HCT116 (cell line): ENCODE data around the gene USP47. TPM values are rescaled to one million over a fixed set of nuclear protein-coding genes. Genes with fewer than 3 reads are reported as not detected.

Experiments used
- ATAC-seq: fragments of 200-7000 bp; cut with Tn5 transposase; 2 replicates; pipeline ENCODE4 v1.9.1; 2020; ENCODE audit warnings: mild to moderate bottlenecking, moderate library complexity
- BruUV-seq: library from RNA; stranded (reverse); fragments of 400-500 nt; replicated peaks from 2 replicates; lab custom pipeline; 2021; lab: Mats Ljungman, UMichigan
- CTCF ChIA-PET: fragments of 300-600 bp; sonication (Branson Sonifier 250); formaldehyde crosslinking; loops from one replicate; lab custom pipeline; 2021; ENCODE audit warnings: antibody characterized with exemption; lab: Charles Lee
- POLR2A ChIA-PET: fragments of 300-600, 350-600 bp; sonication (Branson Sonifier 250); formaldehyde crosslinking; loops from one replicate; lab custom pipeline; 2021; ENCODE audit warnings: antibody characterized with exemption; lab: Charles Lee
- RAD21 ChIA-PET, 2 experiments: fragments of 300-600 bp; sonication (Branson Sonifier 250); formaldehyde crosslinking; loops; one replicate each; lab custom pipeline; 2023; ENCODE audit warnings: low total read pairs in 2 of 2; ENCODE audit not compliant: uncharacterized antibody in 2 of 2, unreplicated experiment in 2 of 2, low non-redundant PET in 1 of 2; lab: Charles Lee
- DNase-seq: peaks from one replicate; pipeline ENCODE4 v3.0.0-alpha.2; 2010; ENCODE audit warnings: low read depth, low spot score
- H2AFZ ChIP-seq: fragments of 200-600 bp; shearing (Covaris generic), sonication (generic); 2 replicates; pipeline ENCODE4 v1.6.1; 2017; ENCODE audit warnings: low read depth, mixed run types, mixed read lengths, antibody characterized with exemption, low read length; ENCODE audit not compliant: poor library complexity, severe bottlenecking
- H3K27ac ChIP-seq: 2 replicates; pipeline ENCODE4 v1.5.1; 2012; ENCODE audit warnings: low read depth, low read length
- H3K27me3 ChIP-seq: fragments of 200-600 bp; sonication (generic); 2 replicates; pipeline ENCODE4 v1.6.1; 2016; ENCODE audit warnings: mixed run types, low read length, mixed read lengths; ENCODE audit not compliant: insufficient read depth
- H3K36me3 ChIP-seq, 2 experiments: fragments of 200-500 bp in 1 of 2; fragments of 200-600 bp in 1 of 2; sonication (Bioruptor generic) in 1 of 2; sonication (generic) in 1 of 2; 2 replicates each; pipeline versions ENCODE4 v1.5.1 to v1.6.1; 2014 to 2016; ENCODE audit warnings: low read length in 2 of 2, inconsistent platforms in 1 of 2, mixed read lengths in 1 of 2, mixed run types in 1 of 2; ENCODE audit not compliant: insufficient read depth in 2 of 2, control insufficient read depth in 1 of 2
- H3K4me1 ChIP-seq, 2 experiments: fragments of 200-600 bp in 1 of 2; sonication (generic) in 1 of 2; 2 replicates each; pipeline versions ENCODE4 v1.5.1 to v1.6.1; 2012 to 2017; ENCODE audit warnings: low read length in 2 of 2, inconsistent platforms in 1 of 2, mild to moderate bottlenecking in 1 of 2, mixed read lengths in 1 of 2, mixed run types in 1 of 2, moderate library complexity in 1 of 2; ENCODE audit not compliant: insufficient read depth in 2 of 2, control insufficient read depth in 1 of 2
- H3K4me2 ChIP-seq: fragments of 200-600 bp; sonication (generic); 2 replicates; pipeline ENCODE4 v1.6.1; 2017; ENCODE audit warnings: mixed run types, low read length, mixed read lengths
- H3K4me3 ChIP-seq, 2 experiments: fragments of 200-600 bp in 1 of 2; sonication (generic) in 1 of 2; replicated peaks in 1 of 2; 2 replicates each; pipeline ENCODE4 v1.5.1; 2011 to 2016; ENCODE audit warnings: low read length in 2 of 2, control low read depth in 1 of 2, low read depth in 1 of 2, mild to moderate bottlenecking in 1 of 2, mixed read lengths in 1 of 2, mixed run types in 1 of 2
- H3K79me2 ChIP-seq: fragments of 200-600 bp; sonication (generic); 2 replicates; pipeline ENCODE4 v1.6.1; 2017; ENCODE audit warnings: mild to moderate bottlenecking, mixed run types, low read length, moderate library complexity, mixed read lengths; ENCODE audit not compliant: insufficient read depth
- H3K9ac ChIP-seq: fragments of 200-600 bp; sonication (generic); 2 replicates; pipeline ENCODE4 v1.6.1; 2016; ENCODE audit warnings: low read length, mixed read lengths
- H3K9me2 ChIP-seq: fragments of 200-600 bp; sonication (generic), shearing (Covaris generic); 2 replicates; pipeline ENCODE4 v1.6.1; 2017; ENCODE audit warnings: mixed run types, mild to moderate bottlenecking, moderate library complexity; ENCODE audit not compliant: insufficient read depth
- H3K9me3 ChIP-seq, 2 experiments: fragments of 200-500 bp in 1 of 2; fragments of 200-600 bp in 1 of 2; sonication (Bioruptor generic) in 1 of 2; sonication (generic) in 1 of 2; 2 replicates each; pipeline ENCODE4 v1.6.1; 2014 to 2017; ENCODE audit warnings: low read length in 2 of 2, mixed read lengths in 2 of 2, inconsistent platforms in 1 of 2, low read depth in 1 of 2, mild to moderate bottlenecking in 1 of 2, mixed run types in 1 of 2, moderate library complexity in 1 of 2; ENCODE audit not compliant: control insufficient read depth in 1 of 2, insufficient read depth in 1 of 2
- H4K20me1 ChIP-seq: fragments of 200-600 bp; sonication (generic), shearing (Covaris generic); 2 replicates; pipeline ENCODE4 v1.6.1; 2017; ENCODE audit warnings: mixed run types, mild to moderate bottlenecking, moderate library complexity; ENCODE audit not compliant: insufficient read depth
- CBX3 ChIP-seq: IDR thresholded peaks from 2 replicates; pipeline ENCODE4 v1.6.1; 2012; ENCODE audit warnings: low read depth
- CEBPB ChIP-seq: IDR thresholded peaks from 2 replicates; pipeline ENCODE4 v1.6.1; 2012; ENCODE audit warnings: low read depth
- CTCF ChIP-seq, 3 experiments: fragments of 200-600 bp in 1 of 3; sonication (generic) in 1 of 3; IDR thresholded peaks in 2 of 3; conservative IDR thresholded peaks in 1 of 3; 2 replicates each; pipeline ENCODE4 v1.5.1; 2012 to 2017; ENCODE audit warnings: low read depth in 2 of 3, low read length in 2 of 3, antibody characterized with exemption in 1 of 3, borderline replicate concordance in 1 of 3, control low read depth in 1 of 3, mild to moderate bottlenecking in 1 of 3, mixed read lengths in 1 of 3, mixed run types in 1 of 3, moderate library complexity in 1 of 3; ENCODE audit not compliant: insufficient read depth in 1 of 3
- EZH2phosphoT487 ChIP-seq: fragments of 200-600 bp; IDR thresholded peaks from 2 replicates; pipeline ENCODE4 v1.6.1; 2018; ENCODE audit warnings: antibody characterized with exemption, borderline replicate concordance
- FOSL1 ChIP-seq: IDR thresholded peaks from 2 replicates; pipeline ENCODE4 v1.6.1; 2012; ENCODE audit warnings: low read depth
- JUND ChIP-seq: IDR thresholded peaks from 2 replicates; pipeline ENCODE4 v1.6.1; 2012
- RAD21 ChIP-seq: IDR thresholded peaks from 2 replicates; pipeline ENCODE4 v1.6.1; 2012; ENCODE audit warnings: low read depth, mild to moderate bottlenecking
- SIN3A ChIP-seq: IDR thresholded peaks from 2 replicates; pipeline ENCODE4 v1.6.1; 2012; ENCODE audit warnings: low read depth
- SP1 ChIP-seq: IDR thresholded peaks from 2 replicates; pipeline ENCODE4 v1.6.1; 2012; ENCODE audit warnings: low read depth
- SRF ChIP-seq: IDR thresholded peaks from 2 replicates; pipeline ENCODE4 v1.6.1; 2012; ENCODE audit warnings: low read depth
- ZFX ChIP-seq: fragments of 450-650 bp; IDR thresholded peaks from 2 replicates; pipeline ENCODE4 v1.6.1; 2017
- ZNF274 ChIP-seq: fragments of 200-500 bp; sonication (Bioruptor generic); IDR thresholded peaks from 2 replicates; pipeline ENCODE4 v1.6.1; 2014; ENCODE audit warnings: mild to moderate bottlenecking, low read depth, low read length, inconsistent platforms
- intact Hi-C: fragments of 100-400 bp; cut with micrococcal nuclease; formaldehyde crosslinking; loops from 2 replicates; pipeline ENCODE4 v1.10.0; 2022
- total RNA-seq: library from RNA; stranded (reverse); gene quantifications from one replicate; pipeline ENCODE4 v1.2.1, GENCODE V29; 2021; ENCODE audit not compliant: unreplicated experiment
- TF ChIP-seq, protein P1 (sequence below): IDR thresholded peaks from 2 replicates; pipeline ENCODE4 v1.6.1; 2011; ENCODE audit warnings: mild to moderate bottlenecking, low read length, moderate library complexity; ENCODE audit not compliant: insufficient replicate concordance; ENCODE audit errors: extremely low read depth

The USP47 gene
- total RNA-seq, 1 experiment from 2014 or later = 18.9 TPM

DNA sequence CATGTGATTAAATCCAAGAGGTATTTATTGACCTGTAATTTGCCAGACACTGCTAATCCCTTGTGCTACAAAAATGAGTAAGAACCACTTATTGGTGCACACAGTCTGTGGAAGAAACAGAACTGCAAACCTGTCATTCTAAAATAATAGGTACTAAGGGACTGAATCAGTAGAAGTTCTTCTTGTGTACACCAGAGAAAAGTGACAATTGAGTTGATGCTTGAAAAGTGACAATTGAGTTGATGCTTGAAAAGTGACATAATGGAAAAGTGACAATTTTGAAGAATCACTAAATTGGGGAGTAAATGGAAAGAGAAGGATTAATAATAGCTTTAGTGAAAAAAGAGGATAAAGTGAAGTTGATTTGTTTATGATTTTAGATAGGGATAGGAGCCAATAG, 110.3 kb downstream of the USP47 start:
- ChIA-PET CTCF (no interaction called here), POLR2A (no interaction called here), RAD21 (no interaction called here)
- no peak for ATAC-seq
- H2AFZ ChIP-seq = no peak overlapping the region
- no peak for TF ChIP-seq CBX3
- no peak for TF ChIP-seq SP1
- no peak for TF ChIP-seq CEBPB
- TF ChIP-seq CTCF (IDR thresholded peaks at IDR 0.05 in 2 of 3, conservative IDR thresholded peaks at IDR 0.05 in 1 of 3; ENCODE audit: borderline replicate concordance in 1 of 3, insufficient read depth in 1 of 3, low read depth in 2 of 3, low read length in 2 of 3) = no peak
- no peak for TF ChIP-seq ZFX
- no peak for TF ChIP-seq JUND
- no peaks in the 10 kb centered on the region for H3K9me3 ChIP-seq
- H3K79me2 ChIP-seq = no peaks in the 10 kb centered on the region
- H3K9me2 ChIP-seq = no peaks in the 10 kb centered on the region
- no peak overlapping the region for H3K9ac ChIP-seq
- peaks cover 15 to 28% of the 10 kb centered on the region in 2 experiments for H3K36me3 ChIP-seq
- no peak for DNase-seq
- no peak overlapping the region for H3K4me2 ChIP-seq
- no peak overlapping the region for H3K4me3 ChIP-seq
- intact Hi-C loops = no loop called here
- no TSS peak for BruUV-seq
- no peaks in the 10 kb centered on the region for H3K4me1 ChIP-seq
- no peaks in the 10 kb centered on the region for H3K27me3 ChIP-seq
- no peaks in the 10 kb centered on the region for H4K20me1 ChIP-seq
- H3K27ac ChIP-seq = no peak overlapping the region

DNA sequence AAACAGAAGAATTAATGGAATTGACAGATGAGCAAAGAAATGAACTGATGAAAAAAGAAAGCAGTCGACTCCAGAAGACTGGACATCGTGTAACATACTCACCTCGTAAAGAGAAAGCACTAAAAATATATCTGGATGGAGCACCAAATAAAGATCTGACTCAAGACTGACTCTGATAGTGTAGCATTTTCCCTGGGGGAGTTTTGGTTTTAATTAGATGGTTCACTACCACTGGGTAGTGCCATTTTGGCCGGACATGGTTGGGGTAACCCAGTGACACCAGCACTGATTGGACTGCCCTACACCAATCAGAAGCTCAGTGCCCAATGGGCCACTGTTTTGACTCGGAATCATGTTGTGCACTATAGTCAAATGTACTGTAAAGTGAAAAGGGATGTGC, 114.2 kb downstream of the USP47 start:
- H3K9me2 ChIP-seq = no peaks in the 10 kb centered on the region
- H3K4me3 ChIP-seq = no peak overlapping the region
- ChIA-PET RAD21 (no interaction called here), POLR2A (no interaction called here), CTCF (interaction anchor here (1.0 to 2.9 kb wide), 2 partner anchors 11 kb away, joined by 4 to 15 read pairs; no protein-coding TSS in a partner anchor)
- no peak overlapping the region for H2AFZ ChIP-seq
- no TSS peak for BruUV-seq
- TF ChIP-seq FOSL1 = no peak
- no peak for TF ChIP-seq EZH2phosphoT487
- no peak for TF ChIP-seq SRF
- TF ChIP-seq ZFX = no peak
- no peak for TF ChIP-seq RAD21
- TF ChIP-seq CBX3 = no peak
- TF ChIP-seq JUND = no peak
- TF ChIP-seq, protein P1, sequence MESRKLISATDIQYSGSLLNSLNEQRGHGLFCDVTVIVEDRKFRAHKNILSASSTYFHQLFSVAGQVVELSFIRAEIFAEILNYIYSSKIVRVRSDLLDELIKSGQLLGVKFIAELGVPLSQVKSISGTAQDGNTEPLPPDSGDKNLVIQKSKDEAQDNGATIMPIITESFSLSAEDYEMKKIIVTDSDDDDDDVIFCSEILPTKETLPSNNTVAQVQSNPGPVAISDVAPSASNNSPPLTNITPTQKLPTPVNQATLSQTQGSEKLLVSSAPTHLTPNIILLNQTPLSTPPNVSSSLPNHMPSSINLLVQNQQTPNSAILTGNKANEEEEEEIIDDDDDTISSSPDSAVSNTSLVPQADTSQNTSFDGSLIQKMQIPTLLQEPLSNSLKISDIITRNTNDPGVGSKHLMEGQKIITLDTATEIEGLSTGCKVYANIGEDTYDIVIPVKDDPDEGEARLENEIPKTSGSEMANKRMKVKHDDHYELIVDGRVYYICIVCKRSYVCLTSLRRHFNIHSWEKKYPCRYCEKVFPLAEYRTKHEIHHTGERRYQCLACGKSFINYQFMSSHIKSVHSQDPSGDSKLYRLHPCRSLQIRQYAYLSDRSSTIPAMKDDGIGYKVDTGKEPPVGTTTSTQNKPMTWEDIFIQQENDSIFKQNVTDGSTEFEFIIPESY = no peak
- no peak for TF ChIP-seq SIN3A
- no peak for TF ChIP-seq ZNF274
- no peak overlapping the region for H3K9ac ChIP-seq
- no peak overlapping the region for H3K4me2 ChIP-seq
- no peak overlapping the region for H3K27ac ChIP-seq
- ATAC-seq = no peak
- no peaks in the 10 kb centered on the region for H3K27me3 ChIP-seq
- H4K20me1 ChIP-seq = no peaks in the 10 kb centered on the region
- H3K79me2 ChIP-seq = no peaks in the 10 kb centered on the region
- H3K9me3 ChIP-seq = no peaks in the 10 kb centered on the region
- peaks cover 15 to 22% of the 10 kb centered on the region in 2 experiments for H3K36me3 ChIP-seq
- no peaks in the 10 kb centered on the region for H3K4me1 ChIP-seq
- no peak for DNase-seq
- intact Hi-C loops = no loop called here
